ENCODE data around the gene CFAP74.

CFAP74 gene

DNA sequence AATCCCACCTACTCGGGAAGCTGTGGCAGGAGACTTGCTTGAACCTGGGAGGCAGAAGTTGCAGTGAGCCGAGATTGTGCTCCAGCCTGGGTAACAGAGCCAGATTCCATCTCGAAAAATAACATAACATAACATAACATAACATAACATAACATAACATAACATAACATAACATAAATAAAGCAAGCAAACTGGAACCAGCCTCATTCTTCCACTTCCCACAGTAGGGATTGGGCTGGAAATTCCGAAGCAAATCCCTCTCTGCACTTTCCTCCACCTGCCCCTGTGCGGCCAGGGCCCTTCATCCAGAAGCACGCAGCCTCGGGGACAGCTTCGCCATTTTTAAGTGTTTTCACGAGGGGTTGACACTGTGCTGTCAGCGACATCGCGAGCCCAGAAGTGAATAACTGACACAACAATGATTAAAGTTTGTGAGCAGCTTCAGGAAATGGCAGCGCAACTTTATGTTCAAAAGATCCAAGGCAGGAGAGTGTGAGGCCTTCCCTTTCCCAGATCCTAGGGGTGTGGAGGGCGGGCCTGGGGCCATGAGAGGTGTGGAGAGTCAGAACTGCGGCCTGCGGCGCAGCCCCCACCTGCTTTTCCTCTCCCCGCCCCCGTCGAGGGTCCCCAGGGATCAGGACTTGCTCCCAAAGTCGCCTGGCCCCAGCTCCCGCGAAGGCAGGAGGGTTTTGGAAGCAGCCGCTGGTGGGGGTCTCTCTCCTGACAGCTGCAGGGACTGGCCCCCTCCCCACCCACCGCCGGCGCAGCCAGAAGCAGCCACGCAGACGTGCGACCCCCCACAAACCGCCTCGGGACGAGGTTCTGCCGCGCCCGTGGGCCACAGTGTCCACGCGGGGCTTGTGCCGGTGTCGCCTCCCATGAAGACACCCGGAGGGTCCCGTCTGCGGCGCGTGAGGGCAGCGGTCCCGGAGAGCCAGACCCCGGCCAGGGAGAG lies 14.9 kb upstream of the CFAP74 start:
- DNase-seq: no peak

DNA sequence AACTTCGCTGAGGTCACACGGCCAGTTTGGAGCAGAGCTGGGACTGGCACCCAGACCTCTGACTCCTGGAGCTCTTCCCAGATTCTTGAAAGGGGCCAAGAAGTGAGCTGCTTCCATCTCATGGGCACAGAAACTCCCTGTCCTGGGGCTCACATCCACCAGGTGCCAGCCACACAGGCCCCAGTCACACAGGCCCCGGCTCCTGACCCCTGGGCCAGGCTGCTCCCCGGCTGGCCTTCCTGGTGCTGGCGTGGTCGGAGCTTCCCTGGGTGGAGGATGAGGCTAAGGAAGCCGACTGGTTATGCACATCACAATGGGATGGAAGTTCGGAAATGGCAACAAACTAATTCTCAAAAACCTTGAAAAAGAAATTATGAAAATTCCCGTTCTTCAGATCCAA lies 12.5 kb upstream of the CFAP74 start:
- no peak for DNase-seq

DNA sequence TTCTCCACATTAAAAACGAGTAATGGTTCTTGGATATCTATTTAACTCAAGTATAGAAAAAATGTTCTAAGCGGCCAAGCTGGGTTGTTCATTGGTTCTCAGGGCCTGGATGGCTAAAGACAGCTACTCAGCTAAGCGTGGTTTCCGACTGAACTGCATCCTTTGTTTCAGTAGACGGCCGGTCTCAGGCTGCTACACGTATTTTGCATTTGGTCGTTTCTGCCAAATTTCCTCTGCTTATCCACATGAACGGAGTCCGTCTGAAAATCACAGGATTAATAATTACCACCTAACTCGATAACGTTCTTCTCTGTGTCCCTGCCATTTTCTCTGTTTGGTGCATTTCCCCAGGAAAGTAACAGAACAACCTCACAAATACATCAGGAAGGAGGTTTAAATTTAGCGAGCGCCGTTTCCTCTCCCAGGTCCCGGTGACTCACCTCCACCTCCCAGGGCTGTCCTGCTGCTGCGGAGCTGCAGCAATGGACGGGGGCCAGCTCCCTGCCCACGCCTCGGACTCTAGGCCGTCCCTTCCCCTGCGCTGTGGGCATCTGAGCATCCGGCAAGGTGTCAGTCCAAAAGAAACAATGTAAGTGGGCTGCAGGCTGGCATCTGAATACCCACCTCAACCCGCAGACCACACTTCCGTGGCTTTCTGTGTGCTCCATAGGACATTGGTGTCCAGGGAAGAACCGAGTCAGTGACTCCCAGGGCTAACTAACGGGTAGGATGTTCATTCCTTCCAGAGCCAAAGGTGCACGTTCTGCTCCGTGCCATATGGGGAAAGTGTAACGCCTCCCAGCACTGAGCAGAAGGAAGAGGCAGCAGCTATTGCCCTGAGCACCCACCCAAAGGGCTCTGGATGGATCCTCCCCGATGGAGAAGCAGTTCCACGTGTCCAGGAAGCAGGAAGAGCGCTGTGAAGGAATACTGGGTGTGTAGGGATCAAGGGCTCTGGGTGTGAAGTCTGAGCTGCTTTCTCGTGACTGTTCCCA lies 11.5 kb upstream of the CFAP74 start:
- DNase-seq: no peak

DNA sequence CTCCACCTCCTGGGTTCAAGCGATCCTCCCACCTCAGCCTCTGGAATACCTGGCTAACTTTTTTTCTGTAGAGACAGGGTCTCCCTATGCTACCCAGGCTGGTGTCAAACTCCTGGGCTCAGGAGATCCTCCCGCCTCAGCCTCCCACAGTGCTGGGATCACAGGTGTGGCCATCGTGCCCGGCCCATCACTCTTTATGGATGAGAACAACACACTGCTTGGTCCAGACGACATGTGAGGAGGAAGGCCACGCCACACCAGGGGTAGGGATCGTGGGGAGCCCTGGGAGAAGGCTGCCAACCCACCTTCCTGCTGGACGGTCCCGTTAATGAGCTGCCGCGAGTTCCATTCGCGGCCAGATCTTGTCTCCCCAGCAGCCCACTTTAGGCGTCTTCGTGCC lies 10.6 kb upstream of the CFAP74 start:
- no peak for DNase-seq

DNA sequence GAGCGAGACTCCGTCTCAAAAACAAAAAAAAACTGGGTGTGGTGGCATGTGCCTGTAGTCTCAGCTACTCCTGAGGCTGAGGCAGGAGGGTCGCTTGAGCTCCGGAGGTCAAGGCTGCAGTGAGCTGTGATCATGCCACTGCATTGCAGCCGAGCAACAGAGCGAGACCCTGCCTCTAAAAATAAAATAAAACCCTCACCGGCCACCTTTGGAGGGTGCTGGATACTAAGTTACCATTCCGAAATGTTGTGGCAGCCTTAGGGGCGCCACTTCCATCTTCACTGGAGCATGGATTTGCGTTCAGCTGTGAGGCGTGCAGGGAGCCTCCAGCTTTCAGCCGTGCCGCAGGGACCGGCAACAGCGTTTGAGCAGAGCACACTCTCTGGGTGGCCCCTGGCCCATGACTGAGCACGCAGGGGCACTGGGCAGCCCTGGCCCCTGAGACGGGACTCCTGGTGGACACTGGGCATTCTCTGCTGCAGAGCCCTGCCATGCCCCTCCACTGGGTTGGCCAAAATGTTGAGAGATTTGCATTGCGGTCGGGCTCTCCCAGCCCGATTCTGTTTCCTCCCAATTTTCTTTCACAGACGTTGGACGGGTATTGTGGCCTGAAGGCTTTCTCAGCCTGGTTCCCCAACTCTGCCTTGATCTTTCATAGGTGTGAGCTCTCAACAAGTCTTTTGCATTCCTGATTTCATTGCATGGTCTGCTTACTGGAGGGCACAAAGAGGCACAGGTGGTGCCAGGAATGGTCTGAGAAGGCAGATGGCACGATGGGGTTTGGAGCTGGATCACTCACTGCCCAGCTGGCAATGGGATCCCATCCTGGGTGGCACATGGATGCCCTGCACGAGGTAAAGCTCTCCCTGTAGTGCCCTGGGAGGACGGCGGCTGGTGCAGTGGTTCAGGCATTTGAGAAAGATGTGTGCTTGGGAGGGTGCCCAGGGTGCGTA lies 5.8 kb upstream of the CFAP74 start:
- DNase-seq: no peak

DNA sequence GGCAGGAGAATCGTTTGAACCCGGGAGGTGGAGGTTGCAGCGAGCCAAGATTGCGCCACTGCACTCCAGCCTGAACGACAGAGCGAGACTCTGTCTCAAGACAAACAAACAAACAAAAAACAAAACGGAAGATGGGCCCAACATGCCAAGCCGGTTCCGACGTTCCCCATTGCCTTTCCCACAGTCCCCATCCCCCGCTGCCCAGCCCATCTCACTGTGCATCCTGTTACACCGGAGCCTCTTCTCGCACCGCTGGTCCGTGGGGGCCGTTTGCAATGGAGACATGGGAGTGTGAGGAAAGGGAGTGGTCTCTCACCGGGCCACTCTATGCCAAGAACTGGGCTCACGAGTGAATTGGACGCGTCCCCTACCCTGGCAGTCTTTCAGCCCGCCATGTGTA lies 1.3 kb upstream of the CFAP74 start:
- no peak for DNase-seq

DNA sequence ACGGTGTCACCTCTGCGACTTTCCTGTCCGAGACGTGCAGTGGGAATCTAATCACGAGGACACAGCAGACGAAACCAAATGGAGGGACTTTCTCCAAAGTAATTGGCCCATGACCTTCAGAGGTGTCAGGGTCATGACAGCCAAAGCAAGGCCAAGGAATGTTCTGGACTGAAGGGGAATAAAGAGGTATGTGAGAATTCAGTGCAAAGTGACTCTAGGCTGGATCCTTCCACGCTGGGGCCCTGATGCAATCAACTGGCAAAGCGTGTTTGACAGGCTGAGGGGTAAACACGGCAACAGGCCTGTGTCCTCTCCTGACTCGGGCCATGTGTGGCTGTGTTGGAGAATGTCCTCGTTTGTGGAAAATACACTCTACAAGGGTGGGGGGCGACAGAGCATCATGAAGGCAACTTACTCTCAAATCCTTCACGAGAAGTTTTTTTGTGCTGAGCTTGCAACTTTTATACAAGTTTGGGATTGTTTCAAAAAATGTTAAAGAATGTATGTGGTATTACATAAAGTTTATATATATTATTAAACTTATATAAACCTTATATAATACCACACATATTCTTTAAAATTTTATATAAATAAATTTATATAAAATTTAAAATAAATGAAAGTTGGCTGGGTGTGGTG lies 1.7 kb downstream of the CFAP74 start:
- no peak for DNase-seq

DNA sequence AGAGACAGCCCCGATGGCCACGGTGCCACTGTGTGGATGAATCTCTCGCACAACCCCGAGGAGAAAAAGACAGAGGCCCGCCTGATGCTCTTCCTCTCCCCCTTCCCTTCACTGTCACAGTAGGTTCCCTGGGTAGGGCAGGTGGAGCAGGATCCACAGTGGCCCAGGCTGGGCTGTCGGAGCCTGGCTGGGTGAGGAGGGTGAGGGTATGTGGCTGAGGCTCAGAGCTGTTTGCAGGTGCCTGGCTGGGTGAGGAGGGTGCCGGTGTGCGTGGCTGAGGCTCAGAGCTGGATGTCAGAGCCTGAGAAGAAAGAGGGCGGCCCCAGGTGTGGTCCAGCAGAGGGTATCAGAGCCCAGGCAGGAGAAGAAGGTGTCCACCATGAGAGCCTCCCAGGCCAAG lies 2.7 kb downstream of the CFAP74 start:
- DNase-seq: no peak

DNA sequence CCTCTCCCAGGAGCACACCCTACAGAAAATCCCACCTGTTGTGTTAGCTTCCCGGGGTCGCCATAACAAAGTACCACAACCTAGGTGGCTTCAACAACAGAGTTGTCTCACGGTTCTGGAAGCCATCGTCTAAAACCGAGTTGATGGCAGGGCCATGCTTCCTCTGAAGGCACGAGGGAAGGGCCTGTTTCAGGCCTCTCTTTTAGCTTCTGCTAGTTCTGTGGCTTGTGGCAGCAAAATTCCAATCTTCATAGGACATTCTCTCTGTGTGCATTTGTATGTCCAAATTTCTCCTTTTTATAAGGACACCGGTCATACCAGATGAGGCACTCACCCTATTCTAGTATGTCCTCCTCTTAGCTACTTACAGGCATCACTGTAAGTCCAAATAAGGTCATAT lies 3.2 kb downstream of the CFAP74 start:
- DNase-seq: no peak

DNA sequence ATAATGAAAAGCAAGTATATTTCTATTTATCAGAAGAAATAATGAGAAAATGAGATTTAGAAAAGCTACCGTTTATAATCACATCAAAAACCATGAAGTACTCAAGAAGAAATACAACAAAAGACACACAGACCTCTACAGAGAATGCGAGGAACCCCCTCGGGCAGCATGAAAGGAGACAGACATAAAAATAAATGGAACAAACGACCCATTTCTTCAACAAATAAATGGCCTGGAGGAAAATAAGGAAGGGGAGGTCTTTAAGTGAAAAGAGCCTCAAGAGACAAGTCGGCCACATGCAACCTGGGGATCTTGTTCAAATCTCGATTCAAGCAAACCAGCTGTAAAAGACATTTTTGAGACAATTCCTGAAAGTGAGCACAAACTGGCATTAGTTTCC lies 6.0 kb downstream of the CFAP74 start:
- no peak for DNase-seq

DNA sequence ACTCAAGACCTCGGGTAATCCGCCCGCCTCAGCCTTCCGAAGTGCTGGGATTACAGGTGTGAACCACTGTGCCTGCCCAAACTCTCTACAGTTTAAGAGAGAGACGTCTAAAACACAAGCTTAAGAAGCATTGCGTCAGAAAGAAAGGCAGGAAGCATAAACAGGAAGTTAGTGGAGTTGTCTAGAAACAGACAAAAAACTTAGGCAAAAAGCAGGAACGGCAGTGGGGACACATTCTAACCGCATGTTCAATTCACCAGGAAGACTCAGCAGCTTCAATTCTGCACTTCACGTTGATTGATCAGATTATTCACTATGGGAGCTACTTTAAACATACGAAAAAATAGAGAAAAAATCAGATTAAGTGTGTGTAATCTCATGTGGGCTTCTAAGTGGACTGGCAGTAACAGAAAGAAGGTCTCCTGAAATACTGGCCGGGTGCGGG lies 7.4 kb downstream of the CFAP74 start:
- DNase-seq: no peak

DNA sequence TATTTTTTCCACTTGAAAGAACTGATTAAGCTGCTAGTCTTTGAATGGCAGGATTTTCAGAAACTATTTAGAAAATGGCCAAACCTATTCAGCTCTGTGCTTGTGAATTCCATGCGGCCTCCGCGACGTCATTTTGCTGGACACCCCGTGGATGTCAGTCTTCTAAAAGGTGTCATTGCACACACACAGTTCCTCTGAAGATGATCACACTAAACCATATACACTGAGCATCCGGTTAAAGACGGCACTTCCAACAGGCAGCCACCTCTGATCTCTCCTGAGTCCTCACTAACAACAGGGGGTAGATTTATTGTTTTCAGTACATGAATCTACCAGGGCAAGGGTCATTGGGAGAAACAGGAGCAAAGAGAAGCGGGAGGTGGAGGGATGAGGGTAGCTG lies 9.1 kb downstream of the CFAP74 start:
- no peak for DNase-seq

DNA sequence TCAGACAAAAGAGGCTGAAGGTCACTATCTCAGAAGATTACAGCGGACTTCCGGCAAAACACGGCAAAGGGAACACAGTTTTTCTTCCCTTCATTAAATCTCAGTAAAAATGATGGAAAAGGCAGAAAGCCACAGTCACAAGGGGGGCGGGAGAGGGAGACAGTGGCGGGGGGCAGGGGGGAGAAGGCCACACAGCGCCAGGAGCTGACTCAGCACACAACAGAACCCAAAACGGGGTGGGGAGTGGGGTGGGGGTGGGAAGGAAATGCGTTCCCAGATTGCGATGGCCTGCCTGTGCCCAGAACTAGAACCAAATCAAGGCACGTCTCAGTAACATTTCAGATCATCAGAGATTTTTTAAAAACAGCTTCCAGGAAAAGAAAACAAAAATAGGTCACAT lies 13.4 kb downstream of the CFAP74 start:
- no peak for DNase-seq

DNA sequence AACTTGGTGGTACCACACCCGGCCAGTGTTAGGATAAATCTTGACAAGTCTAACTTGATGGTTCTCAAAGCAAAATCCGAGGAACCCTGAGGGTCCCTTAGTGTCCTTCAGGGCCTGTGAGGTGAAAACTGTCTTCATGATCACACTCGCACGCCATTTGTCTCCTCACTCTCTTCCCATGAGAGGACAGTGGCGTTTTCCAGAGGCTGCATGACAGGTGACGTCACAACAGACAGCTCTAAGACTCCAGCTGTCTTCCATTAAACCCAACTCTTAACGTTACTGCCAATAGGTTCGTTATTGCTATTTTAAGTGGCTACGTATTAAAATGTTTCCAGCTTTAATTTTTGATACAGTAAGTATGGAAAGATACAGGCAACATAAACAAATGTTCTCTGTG lies 13.8 kb downstream of the CFAP74 start:
- no peak for DNase-seq

DNA sequence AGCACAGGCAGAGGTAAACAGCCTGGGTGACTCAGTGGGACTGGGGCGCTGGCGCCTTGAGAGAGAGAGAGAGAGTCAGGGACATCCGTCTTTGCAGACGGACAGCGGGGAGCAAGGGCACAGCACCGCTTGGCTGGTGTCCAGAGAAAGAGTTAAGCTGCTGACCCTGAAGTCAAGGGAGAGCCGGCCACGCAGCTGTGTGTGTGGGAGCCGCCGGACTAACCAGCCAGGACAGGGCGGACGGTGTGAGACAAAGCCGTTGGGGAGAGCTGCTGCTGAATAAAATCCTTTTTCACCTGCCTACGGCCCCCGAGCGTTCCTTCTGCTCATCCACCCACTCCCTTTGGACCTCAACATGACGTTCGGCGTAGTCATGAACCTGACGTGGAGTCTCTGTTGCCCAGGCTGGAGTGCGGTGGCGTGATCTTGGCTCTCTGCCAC lies 14.5 kb downstream of the CFAP74 start:
- no peak for DNase-seq

DNA sequence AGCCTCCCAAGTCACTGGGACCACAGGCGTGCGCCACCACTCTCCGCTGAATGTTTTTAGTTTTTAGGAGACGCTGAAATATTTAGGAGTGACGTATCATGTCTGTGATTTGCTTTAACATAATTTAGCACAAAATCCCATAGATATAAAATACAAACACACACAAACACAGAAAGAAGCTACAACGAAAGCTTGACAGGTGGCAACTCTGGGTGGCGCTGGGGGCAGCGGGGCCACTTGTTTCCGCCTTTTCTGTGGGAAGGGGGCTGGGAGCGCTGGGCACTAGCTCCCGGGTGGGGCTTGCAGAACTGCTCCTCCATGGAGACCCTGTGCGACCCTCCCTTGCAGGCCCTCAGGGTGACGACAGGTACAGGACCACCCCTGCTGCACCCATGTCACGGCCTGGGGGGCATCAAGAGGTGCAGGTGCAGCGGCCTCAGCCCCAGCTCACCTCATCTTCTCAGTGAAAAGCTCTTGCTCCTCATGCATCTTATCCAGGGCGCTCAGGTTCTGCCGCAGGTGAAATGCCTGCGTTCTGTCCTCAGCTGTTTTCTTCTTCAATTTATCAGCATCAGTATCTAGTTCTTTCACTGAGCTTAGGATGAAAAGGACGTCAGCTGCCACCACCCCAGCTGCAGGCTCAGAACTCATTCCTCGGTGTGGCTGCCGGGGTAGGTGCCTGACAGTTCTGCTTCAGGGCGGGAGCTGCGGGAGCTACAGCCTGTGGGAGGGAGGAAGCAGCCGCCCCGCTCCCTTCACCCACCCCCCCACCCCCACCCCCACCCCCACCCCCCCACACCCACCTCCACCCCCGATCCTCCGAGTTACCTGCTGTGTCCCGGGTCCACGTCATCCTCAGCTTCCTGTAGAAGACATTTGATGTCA lies 15.3 kb downstream of the CFAP74 start:
- DNase-seq: no peak

DNA sequence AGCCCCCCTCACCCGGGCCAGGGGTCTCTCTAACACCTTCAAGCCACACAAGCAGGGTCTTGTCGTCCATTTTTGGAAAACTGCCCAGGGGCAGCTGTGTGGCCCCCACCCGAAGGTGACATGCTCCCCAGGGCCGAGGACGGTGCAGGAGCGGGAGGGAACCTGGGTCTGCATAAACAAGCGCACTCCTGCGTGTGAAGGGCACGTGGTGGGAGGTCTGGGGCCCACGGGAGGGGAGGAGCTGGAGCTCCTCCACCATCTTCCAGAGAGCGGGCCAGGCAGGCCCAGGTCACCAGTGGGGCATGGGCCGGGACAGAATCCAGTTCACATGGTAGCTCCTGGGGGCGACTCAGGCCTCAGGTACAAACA lies 16.5 kb downstream of the CFAP74 start:
- DNase-seq: no peak

DNA sequence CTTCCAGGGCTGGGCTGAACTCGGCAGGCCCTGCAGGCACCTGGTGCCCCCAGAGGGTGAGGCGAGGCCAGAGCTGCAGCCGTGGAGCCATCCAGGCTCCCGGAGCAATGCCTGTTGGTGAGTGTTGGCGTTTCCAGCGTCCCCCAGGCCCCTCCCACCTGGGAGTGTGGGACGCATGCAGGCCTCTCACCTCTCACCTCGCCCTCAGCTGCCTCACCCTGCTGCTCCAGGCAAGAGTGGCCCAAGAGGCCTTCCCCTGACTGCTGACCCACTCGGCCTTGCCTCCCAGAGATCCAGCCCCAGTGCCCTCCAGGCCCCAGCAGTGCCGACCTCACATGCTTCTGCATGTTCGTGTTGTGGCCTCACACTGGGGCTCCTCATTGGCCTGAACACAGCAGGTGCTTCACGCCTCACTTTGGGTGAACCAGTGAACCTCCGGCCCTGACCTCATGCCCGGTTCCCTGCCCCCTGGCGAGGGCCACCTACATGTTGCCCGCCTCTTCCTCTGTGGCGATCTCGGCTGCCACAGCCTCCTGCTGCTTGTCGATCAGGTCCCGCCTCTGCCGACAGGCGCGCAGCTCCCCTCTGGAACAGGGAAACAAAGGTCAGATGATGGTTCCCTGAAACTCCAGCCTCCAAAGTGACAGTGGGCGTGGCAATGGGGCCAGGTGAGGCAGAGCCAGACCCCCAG lies 17.0 kb downstream of the CFAP74 start:
- no peak for DNase-seq

DNA sequence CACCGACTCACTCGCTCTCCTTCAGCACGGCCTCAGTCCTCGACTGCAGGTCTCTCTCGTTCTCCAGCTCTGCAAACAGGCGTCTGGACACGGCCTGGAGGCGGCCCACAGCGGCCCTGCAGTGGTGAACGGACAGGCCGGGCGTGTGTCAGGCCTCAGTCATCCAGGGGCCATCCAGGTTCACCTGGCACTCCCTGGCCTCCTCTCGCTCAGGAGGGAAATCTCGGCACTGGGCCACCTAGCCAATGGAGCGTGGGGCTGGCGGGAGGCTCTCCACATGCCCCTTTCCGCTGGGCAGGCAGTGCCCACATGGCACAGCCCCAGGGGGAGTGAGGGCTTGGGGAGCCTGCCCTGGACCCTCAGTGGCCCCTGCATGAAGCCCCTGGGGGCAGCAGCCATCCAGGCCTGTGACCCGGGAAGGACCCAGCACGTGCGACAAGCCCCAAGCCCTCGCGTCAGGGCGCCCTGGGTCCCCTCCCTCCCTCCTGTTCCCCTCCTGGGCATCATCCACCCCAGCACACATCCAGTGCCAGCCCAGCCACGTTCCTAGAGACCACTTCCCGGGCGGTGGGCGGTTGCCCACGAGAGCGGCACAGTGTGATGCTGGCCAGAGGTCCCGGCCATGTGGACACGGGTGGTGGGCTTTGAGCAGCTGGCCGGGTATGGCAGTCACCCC lies 18.1 kb downstream of the CFAP74 start:
- DNase-seq: no peak
